HL-60 (cell line): Measurements from ENCODE around the gene NEB.

Experiments
- DNase-seq, 2 experiments: peaks; one replicate each; pipeline ENCODE4 v3.0.0-alpha.2; 2010 to 2020; ENCODE audit warnings: low read depth in 1 of 2, low spot score in 1 of 2
- H3K27ac ChIP-seq: fragments of 250-450 bp; sonication (Bioruptor Pico); replicated peaks from 2 replicates; pipeline ENCODE4 v1.5.1; 2020; ENCODE audit warnings: mild to moderate bottlenecking, moderate library complexity
- H3K27me3 ChIP-seq: fragments of 250-450 bp; sonication (Bioruptor Pico); 2 replicates; pipeline ENCODE4 v1.5.1; 2021; ENCODE audit warnings: mild to moderate bottlenecking, moderate library complexity; ENCODE audit not compliant: insufficient read depth, poor library complexity, severe bottlenecking
- H3K4me3 ChIP-seq: replicated peaks from 2 replicates; pipeline ENCODE4 v1.5.1; 2011; ENCODE audit warnings: mild to moderate bottlenecking, control low read depth, low read length; ENCODE audit not compliant: insufficient read depth
- CTCF ChIP-seq: IDR thresholded peaks from one replicate; pipeline ENCODE4 v1.5.1; 2011; ENCODE audit warnings: low read length, control low read depth, inconsistent platforms; ENCODE audit not compliant: insufficient read depth
- GABPA ChIP-seq: IDR thresholded peaks from 2 replicates; pipeline ENCODE4 v1.6.1; 2012; ENCODE audit warnings: low read depth
- POLR2AphosphoS5 ChIP-seq: IDR thresholded peaks from 2 replicates; pipeline ENCODE4 v1.6.1; 2012; ENCODE audit warnings: low read depth
- REST ChIP-seq: IDR thresholded peaks from 2 replicates; pipeline ENCODE4 v1.6.1; 2012; ENCODE audit warnings: low read depth; ENCODE audit not compliant: insufficient replicate concordance
- SPI1 ChIP-seq: IDR thresholded peaks from 2 replicates; pipeline ENCODE4 v1.6.1; 2012; ENCODE audit warnings: low read depth, mild to moderate bottlenecking, borderline replicate concordance

NEB gene

GRCh38 chr2:151623631-151624030 is 110.6 kb downstream of the NEB start:
- no peak overlapping the region for H3K4me3 ChIP-seq
- no peak for DNase-seq
- TF ChIP-seq CTCF: no peak
- TF ChIP-seq REST: no peak
- TF ChIP-seq GABPA: no peak
- TF ChIP-seq POLR2AphosphoS5: no peak
- no peak for TF ChIP-seq SPI1
- no peaks in the 10 kb centered on the region for H3K27me3 ChIP-seq
- no peak overlapping the region for H3K27ac ChIP-seq

GRCh38 chr2:151620761-151621160 is 113.5 kb downstream of the NEB start:
- no peak overlapping the region for H3K4me3 ChIP-seq
- H3K27ac ChIP-seq: no peak overlapping the region
- no peak for TF ChIP-seq POLR2AphosphoS5
- TF ChIP-seq CTCF: no peak
- no peak for DNase-seq
- no peaks in the 10 kb centered on the region for H3K27me3 ChIP-seq

GRCh38 chr2:151619337-151619989 is 114.8 kb downstream of the NEB start:
- Histone ChIP-seq H3K27me3 (no peaks in the 10 kb centered on the region), H3K27ac (no peak overlapping the region), H3K4me3 (no peak overlapping the region)
- DNase-seq: no peak
- TF ChIP-seq GABPA: no peak
- no peak for TF ChIP-seq CTCF

- H3K27ac ChIP-seq: no peak overlapping the region
- no peak for TF ChIP-seq POLR2AphosphoS5
- TF ChIP-seq GABPA: no peak
- no peak for TF ChIP-seq CTCF
- TF ChIP-seq SPI1: no peak
- no peak for TF ChIP-seq REST
- H3K4me3 ChIP-seq: no peak overlapping the region
- no peak for DNase-seq
- no peaks in the 10 kb centered on the region for H3K27me3 ChIP-seq
Measured at GRCh38 chr2:151616760-151617339, 117.4 kb downstream of the NEB start.
